ENCODE data around the gene GREM2. TPM values are rescaled to one million over a fixed set of nuclear protein-coding genes. Genes with fewer than 3 reads are reported as not detected.

GREM2 gene
- total and polyA plus RNA-seq, 9 of the 15 experiments (the other 6 are each of a cell fraction or from before 2014, with no cell fraction given): 0.01 to 0.07 (median 0.05) TPM; not detected in 5

GRCh38 chr1:240508950-240509349, 103.0 kb downstream of the GREM2 start:
- no peak for FAIRE-seq
- no peak overlapping the region for H3K4me2 ChIP-seq (ENCODE audit: insufficient read depth, low read length)
- ChIA-PET POLR2A (no interaction called here), CTCF (ENCODE audit: low intra/inter-chr PET ratio) (no interaction called here)
- H3K4me3 ChIP-seq: no peak overlapping the region
- no peak overlapping the region for H2AFZ ChIP-seq (ENCODE audit: low read depth, low read length)
- no peak for TF ChIP-seq SMAD1 (IDR thresholded peaks at IDR 0.05; ENCODE audit: low read depth, low read length, partially characterized antibody)
- H3K9me1 ChIP-seq (ENCODE audit: control insufficient read depth, insufficient read depth, low read length): no peaks in the 10 kb centered on the region
- H3K4me1 ChIP-seq (replicated peaks in 1 of 2; ENCODE audit: control insufficient read depth in 2 of 2, insufficient read depth in 2 of 2, low read length in 2 of 2): no peaks in the 10 kb centered on the region
- no TSS peak for BruUV-seq (replicated peaks)
- ATAC-seq: no peak
- no peak overlapping the region for H3K27ac ChIP-seq (ENCODE audit: extremely low read depth, low read depth, low read length)
- in situ Hi-C loops (cut with MboI): no loop called here
- no peaks in the 10 kb centered on the region for H3K79me2 ChIP-seq (ENCODE audit: control insufficient read depth, insufficient read depth, low read length)
- H3K27me3 ChIP-seq (ENCODE audit: control insufficient read depth in 2 of 2, insufficient read depth in 2 of 2, low read length in 2 of 2): no peaks in the 10 kb centered on the region
- DNase-seq (ENCODE audit: extremely low read depth in 1 of 4, low spot score in 3 of 4): no peak
- H3K36me3 ChIP-seq (ENCODE audit: control insufficient read depth, insufficient read depth, low read length): no peaks in the 10 kb centered on the region
- H4K20me1 ChIP-seq (replicated peaks; ENCODE audit: control insufficient read depth, insufficient read depth, low read length): no peaks in the 10 kb centered on the region
- 6% methylated on average over 2 of the region's 2 CpGs for WGBS (ENCODE audit: insufficient coverage, low coverage, missing lambda C conversion rate)
- no peaks in the 10 kb centered on the region for H3K9me3 ChIP-seq (replicated peaks; ENCODE audit: control insufficient read depth, insufficient read depth, low read depth, low read length)
- H3K9ac ChIP-seq (ENCODE audit: insufficient read depth in 1 of 2, low read depth in 2 of 2, low read length in 2 of 2): no peak overlapping the region
- intact Hi-C loops (cut with micrococcal nuclease): no loop called here

- H3K9me1 ChIP-seq (ENCODE audit: control insufficient read depth, insufficient read depth, low read length): no peaks in the 10 kb centered on the region
- intact Hi-C loops (cut with micrococcal nuclease) (no loop called here), in situ Hi-C loops (cut with MboI) (no loop called here)
- WGBS (ENCODE audit: insufficient coverage, low coverage, missing lambda C conversion rate): 0% methylated on average over 3 of the region's 3 CpGs
- BruUV-seq (replicated peaks): no TSS peak
- H3K4me3 ChIP-seq: no peak overlapping the region
- H3K4me1 ChIP-seq (replicated peaks in 1 of 2; ENCODE audit: control insufficient read depth in 2 of 2, insufficient read depth in 2 of 2, low read length in 2 of 2): no peaks in the 10 kb centered on the region
- no peaks in the 10 kb centered on the region for H3K27me3 ChIP-seq (ENCODE audit: control insufficient read depth in 2 of 2, insufficient read depth in 2 of 2, low read length in 2 of 2)
- H2AFZ ChIP-seq (ENCODE audit: low read depth, low read length): no peak overlapping the region
- H3K9me3 ChIP-seq (replicated peaks; ENCODE audit: control insufficient read depth, insufficient read depth, low read depth, low read length): no peaks in the 10 kb centered on the region
- ChIA-PET CTCF (ENCODE audit: low intra/inter-chr PET ratio) (no interaction called here), POLR2A (no interaction called here)
- H3K36me3 ChIP-seq (ENCODE audit: control insufficient read depth, insufficient read depth, low read length): no peaks in the 10 kb centered on the region
- FAIRE-seq (no peak), ATAC-seq (no peak), DNase-seq (ENCODE audit: extremely low read depth in 1 of 4, low spot score in 3 of 4) (no peak)
- no peak overlapping the region for H3K27ac ChIP-seq (ENCODE audit: extremely low read depth, low read depth, low read length)
- H3K79me2 ChIP-seq (ENCODE audit: control insufficient read depth, insufficient read depth, low read length): no peaks in the 10 kb centered on the region
- no peaks in the 10 kb centered on the region for H4K20me1 ChIP-seq (replicated peaks; ENCODE audit: control insufficient read depth, insufficient read depth, low read length)
- no peak overlapping the region for H3K4me2 ChIP-seq (ENCODE audit: insufficient read depth, low read length)
- H3K9ac ChIP-seq (ENCODE audit: insufficient read depth in 1 of 2, low read depth in 2 of 2, low read length in 2 of 2): no peak overlapping the region
- no peak for TF ChIP-seq SAP30 (IDR thresholded peaks at IDR 0.05; ENCODE audit: borderline replicate concordance, insufficient read depth, low read depth, low read length, poor library complexity, severe bottlenecking)
- no peak for TF ChIP-seq MLLT1 (IDR thresholded peaks at IDR 0.05)
- TF ChIP-seq SIX5 (IDR thresholded peaks at IDR 0.05; ENCODE audit: borderline replicate concordance in 1 of 2, insufficient read depth in 1 of 2, low read depth in 1 of 2, low read length in 2 of 2): no peak
- TF ChIP-seq STAT5A (IDR thresholded peaks at IDR 0.05; ENCODE audit: borderline replicate concordance, low read length): no peak
- no peak for TF ChIP-seq ZNF232 (CRISPR knock-in tag; IDR thresholded peaks at IDR 0.05)
- no peak for TF ChIP-seq ZFPM2 (CRISPR knock-in tag; IDR thresholded peaks at IDR 0.05)
- no peak for TF ChIP-seq MTA1 (IDR thresholded peaks at IDR 0.05; ENCODE audit: borderline replicate concordance)
- no peak for TF ChIP-seq SAFB2 (IDR thresholded peaks at IDR 0.05; ENCODE audit: borderline replicate concordance, low read depth, low read length, severe bottlenecking)
- no peak for TF ChIP-seq SMARCA4 (IDR thresholded peaks at IDR 0.05)
- TF ChIP-seq RBM14 (IDR thresholded peaks at IDR 0.05; ENCODE audit: borderline replicate concordance, insufficient read depth, low read depth, low read length): no peak
- no peak for TF ChIP-seq ZFP1 (CRISPR knock-in tag; IDR thresholded peaks at IDR 0.05)
- TF ChIP-seq RAD21 (CRISPR knock-in tag; conservative IDR thresholded peaks at IDR 0.05 in 1 of 2, IDR thresholded peaks at IDR 0.05 in 1 of 2): no peak
- no peak for TF ChIP-seq HINFP (tag; conservative IDR thresholded peaks at IDR 0.05; ENCODE audit: low read depth)
These were observed 103.8 kb downstream of the GREM2 start for GRCh38 chr1:240508201-240508600.

Measured in K562 (cell line).